Right lobe of liver (tissue), 4 donors: ENCODE measurements around the gene SCN3A.

Experiments used
- CTCF ChIP-seq, 4 donors: fragments of 200-600 bp in 3 of 4; fragments of 450-650 bp in 1 of 4; IDR thresholded peaks; one replicate each; pipeline versions ENCODE4 v1.5.1 to v1.8.0; 2016 to 2022; ENCODE audit warnings: antibody characterized with exemption in 4 of 4, mild to moderate bottlenecking in 2 of 4
- POLR2A ChIP-seq: fragments of 450-650 bp; IDR thresholded peaks from one replicate; pipeline ENCODE4 v1.6.1; 2017; ENCODE audit warnings: antibody characterized with exemption, mild to moderate bottlenecking
- donor health status: DM: no; HTN: no; CAD: no.
- donor health status: DM: no; HTN: no; CAD: no.
- donor health status: DM: no; HTN: yes; CAD: no.

DNA sequence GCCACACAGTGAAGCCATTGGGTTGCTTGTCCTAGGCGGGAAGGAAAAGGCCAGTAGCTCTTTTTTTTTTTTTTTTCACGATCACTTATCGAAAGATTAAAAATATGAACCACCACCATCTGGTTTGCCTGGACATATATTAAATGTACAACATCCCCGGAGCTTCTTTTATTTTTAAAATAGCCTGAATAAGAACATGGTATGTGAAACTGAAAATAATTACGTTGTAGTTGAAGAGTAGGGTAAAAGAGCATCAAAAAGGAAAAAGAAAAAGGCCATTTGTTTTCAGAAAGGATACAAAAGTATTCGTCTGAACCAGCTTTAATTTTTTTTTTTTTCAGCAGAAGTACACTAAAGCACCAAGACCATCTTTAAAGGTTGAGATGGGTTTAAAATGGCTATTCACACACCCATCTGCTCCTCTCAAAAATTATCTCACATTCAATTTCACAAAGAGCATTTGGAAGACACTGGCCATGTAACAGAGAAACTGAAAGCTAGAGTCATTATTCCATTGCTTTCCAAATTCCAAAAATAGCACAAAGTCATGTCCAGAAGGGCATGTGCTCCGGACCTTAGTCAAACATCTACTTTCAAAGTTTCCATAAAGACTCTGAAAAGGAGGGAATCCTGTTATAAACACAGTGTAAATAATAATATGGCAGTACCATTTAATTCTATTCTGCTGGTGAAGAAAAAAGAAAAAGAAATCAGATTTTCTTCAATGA, 82.9 kb downstream of the SCN3A start:
- TF ChIP-seq POLR2A (no peak), CTCF (IDR thresholded peaks at IDR 0.05) (no peak)
